ENCODE measurements around the gene GNGT1. TPM values are rescaled to one million over a fixed set of nuclear protein-coding genes. Genes with fewer than 3 reads are reported as not detected.

GNGT1 gene
- polyA plus RNA-seq, 1 donor (not counting 4 experiments of a cell fraction or from before 2014, with no cell fraction given) = not detected

DNA sequence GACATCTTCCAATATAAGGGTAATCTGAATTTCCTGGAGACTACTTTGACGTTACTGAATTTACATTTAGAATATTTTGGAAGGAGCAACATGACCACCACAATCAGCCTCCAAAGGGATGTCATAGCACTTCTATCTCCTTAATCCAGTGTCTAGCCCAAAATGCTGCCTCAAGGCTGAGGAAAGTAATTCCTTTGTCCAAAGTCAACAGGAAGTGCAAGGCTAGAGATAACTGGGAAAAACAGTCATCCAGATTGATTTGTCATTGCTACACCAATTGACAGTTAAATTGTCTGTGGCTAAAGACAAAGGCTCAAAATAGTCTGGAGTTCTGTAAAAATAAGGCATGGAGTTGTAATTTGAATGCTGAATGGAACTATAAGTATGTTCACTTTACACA is 11.9 kb upstream of the GNGT1 start:
- H4K20me1 ChIP-seq (ENCODE audit: control insufficient read depth, extremely low read depth, insufficient read depth, low read length) = no peaks in the 10 kb centered on the region
- H2AFZ ChIP-seq (ENCODE audit: control insufficient read depth, low read length) = no peak overlapping the region
- H3K36me3 ChIP-seq (ENCODE audit: control insufficient read depth in 2 of 2, extremely low read depth in 1 of 2, insufficient read depth in 2 of 2, low read length in 2 of 2) = no peaks in the 10 kb centered on the region
- H3K9ac ChIP-seq (ENCODE audit: control insufficient read depth, extremely low read depth, insufficient read depth, low read length) = no peak overlapping the region
- H3K9me1 ChIP-seq (ENCODE audit: control insufficient read depth, extremely low read depth, insufficient read depth, low read length) = no peaks in the 10 kb centered on the region
- H3K27me3 ChIP-seq (ENCODE audit: control insufficient read depth, extremely low read depth, insufficient read depth, low read length) = no peaks in the 10 kb centered on the region
- FAIRE-seq (peak; percentile 77), DNase-seq (ENCODE audit: low read depth, low spot score) (no peak)
- dilution Hi-C loops (cut with MboI; ENCODE audit: extremely low pct_ligation_motif_present, low sequenced_read_pairs) = no loop called here
- H3K4me2 ChIP-seq (ENCODE audit: control insufficient read depth, extremely low read depth, insufficient read depth, low read depth, low read length) = no peak overlapping the region
- TF ChIP-seq, protein P1, sequence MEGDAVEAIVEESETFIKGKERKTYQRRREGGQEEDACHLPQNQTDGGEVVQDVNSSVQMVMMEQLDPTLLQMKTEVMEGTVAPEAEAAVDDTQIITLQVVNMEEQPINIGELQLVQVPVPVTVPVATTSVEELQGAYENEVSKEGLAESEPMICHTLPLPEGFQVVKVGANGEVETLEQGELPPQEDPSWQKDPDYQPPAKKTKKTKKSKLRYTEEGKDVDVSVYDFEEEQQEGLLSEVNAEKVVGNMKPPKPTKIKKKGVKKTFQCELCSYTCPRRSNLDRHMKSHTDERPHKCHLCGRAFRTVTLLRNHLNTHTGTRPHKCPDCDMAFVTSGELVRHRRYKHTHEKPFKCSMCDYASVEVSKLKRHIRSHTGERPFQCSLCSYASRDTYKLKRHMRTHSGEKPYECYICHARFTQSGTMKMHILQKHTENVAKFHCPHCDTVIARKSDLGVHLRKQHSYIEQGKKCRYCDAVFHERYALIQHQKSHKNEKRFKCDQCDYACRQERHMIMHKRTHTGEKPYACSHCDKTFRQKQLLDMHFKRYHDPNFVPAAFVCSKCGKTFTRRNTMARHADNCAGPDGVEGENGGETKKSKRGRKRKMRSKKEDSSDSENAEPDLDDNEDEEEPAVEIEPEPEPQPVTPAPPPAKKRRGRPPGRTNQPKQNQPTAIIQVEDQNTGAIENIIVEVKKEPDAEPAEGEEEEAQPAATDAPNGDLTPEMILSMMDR (optimal IDR thresholded peaks at IDR 0.05 in 1 of 3, IDR thresholded peaks at IDR 0.05 in 1 of 3, conservative IDR thresholded peaks at IDR 0.05 in 1 of 3; ENCODE audit: extremely low read depth in 1 of 3, insufficient read depth in 2 of 3, low read length in 3 of 3) = no peak
- TF ChIP-seq EZH2 (IDR thresholded peaks at IDR 0.05; ENCODE audit: low read length) = no peak
- no peaks in the 10 kb centered on the region for H3K9me3 ChIP-seq (ENCODE audit: control insufficient read depth, low read depth, low read length)
- H3K79me2 ChIP-seq (ENCODE audit: control insufficient read depth, insufficient read depth, low read length) = no peaks in the 10 kb centered on the region
- H3K27ac ChIP-seq (ENCODE audit: control insufficient read depth, insufficient read depth, low read length) = no peak overlapping the region
- H3K4me1 ChIP-seq (ENCODE audit: control insufficient read depth, extremely low read depth, insufficient read depth, low read length) = peaks cover 5% of the 10 kb centered on the region
- no peak overlapping the region for H3K4me3 ChIP-seq (ENCODE audit: control insufficient read depth in 2 of 3, extremely low read depth in 1 of 3, insufficient read depth in 2 of 3, low read depth in 1 of 3, low read length in 3 of 3)

DNA sequence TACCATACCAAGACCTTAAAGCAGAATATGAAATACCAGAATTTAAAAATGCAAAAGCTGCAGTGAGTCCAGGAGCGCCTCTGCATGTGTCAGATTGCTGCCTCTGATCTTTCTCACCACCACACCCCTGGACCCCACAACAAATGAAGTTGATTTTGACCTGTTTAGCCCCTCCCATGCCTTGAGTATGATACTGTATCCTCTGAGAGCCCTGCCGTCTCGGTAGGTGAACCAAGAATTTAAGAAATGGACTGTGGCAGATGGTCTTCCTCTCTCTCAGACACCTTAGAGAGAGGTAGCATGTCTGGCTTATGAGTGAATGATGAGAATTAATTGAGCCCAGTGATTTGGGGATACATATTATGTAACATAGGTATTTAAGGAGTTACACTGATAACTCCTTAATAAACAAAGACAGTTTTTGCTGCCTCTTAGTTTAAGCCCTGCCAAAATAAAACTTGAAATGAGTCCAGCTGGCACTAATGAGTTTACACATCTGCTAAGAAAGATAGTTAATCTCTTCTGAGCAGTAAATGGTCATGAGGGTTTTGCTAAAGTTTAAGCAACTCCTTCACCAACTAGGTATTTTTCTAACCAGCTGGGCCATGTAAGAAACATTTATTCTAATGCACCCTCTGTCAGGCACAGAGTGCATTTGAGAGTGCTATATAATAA is 11.3 kb upstream of the GNGT1 start:
- no peaks in the 10 kb centered on the region for H3K36me3 ChIP-seq (ENCODE audit: control insufficient read depth in 2 of 2, extremely low read depth in 1 of 2, insufficient read depth in 2 of 2, low read length in 2 of 2)
- H3K9me3 ChIP-seq (ENCODE audit: control insufficient read depth, low read depth, low read length) = no peaks in the 10 kb centered on the region
- H3K27ac ChIP-seq (ENCODE audit: control insufficient read depth, insufficient read depth, low read length) = no peak overlapping the region
- H3K4me2 ChIP-seq (ENCODE audit: control insufficient read depth, extremely low read depth, insufficient read depth, low read depth, low read length) = no peak overlapping the region
- dilution Hi-C loops (cut with MboI; ENCODE audit: extremely low pct_ligation_motif_present, low sequenced_read_pairs) = no loop called here
- no peaks in the 10 kb centered on the region for H3K9me1 ChIP-seq (ENCODE audit: control insufficient read depth, extremely low read depth, insufficient read depth, low read length)
- no peaks in the 10 kb centered on the region for H3K27me3 ChIP-seq (ENCODE audit: control insufficient read depth, extremely low read depth, insufficient read depth, low read length)
- no peaks in the 10 kb centered on the region for H4K20me1 ChIP-seq (ENCODE audit: control insufficient read depth, extremely low read depth, insufficient read depth, low read length)
- FAIRE-seq (no peak), DNase-seq (ENCODE audit: low read depth, low spot score) (no peak)
- H3K79me2 ChIP-seq (ENCODE audit: control insufficient read depth, insufficient read depth, low read length) = no peaks in the 10 kb centered on the region
- H2AFZ ChIP-seq (ENCODE audit: control insufficient read depth, low read length) = no peak overlapping the region
- H3K9ac ChIP-seq (ENCODE audit: control insufficient read depth, extremely low read depth, insufficient read depth, low read length) = no peak overlapping the region
- peaks cover 3% of the 10 kb centered on the region for H3K4me1 ChIP-seq (ENCODE audit: control insufficient read depth, extremely low read depth, insufficient read depth, low read length)
- no peak overlapping the region for H3K4me3 ChIP-seq (ENCODE audit: control insufficient read depth in 2 of 3, extremely low read depth in 1 of 3, insufficient read depth in 2 of 3, low read depth in 1 of 3, low read length in 3 of 3)
- no peak for TF ChIP-seq EZH2 (IDR thresholded peaks at IDR 0.05; ENCODE audit: low read length)

Measured in keratinocyte (primary cell).